ENCODE results near the gene ZNF350. TPM values are rescaled to one million over a fixed set of nuclear protein-coding genes. Genes with fewer than 3 reads are reported as not detected.

The ZNF350 gene
- total and polyA plus RNA-seq, 2 donors (not counting 1 experiment from before 2014, with no cell fraction given): 6.0 to 50.2 TPM

- Histone ChIP-seq H4K20me1 (ENCODE audit: control insufficient read depth, insufficient read depth, low read length, poor library complexity, severe bottlenecking) (no peaks in the 10 kb centered on the region), H3K79me2 (ENCODE audit: control insufficient read depth, insufficient read depth, low read length) (no peaks in the 10 kb centered on the region), H3K27ac (ENCODE audit: low read length in 2 of 2) (no peak overlapping the region), H3K4me2 (replicated peaks; ENCODE audit: low read depth, low read length, poor library complexity, severe bottlenecking) (no peak overlapping the region), H2AFZ (ENCODE audit: insufficient read depth, low read depth, low read length, poor library complexity, severe bottlenecking) (no peak overlapping the region), H3K36me3 (replicated peaks in 1 of 2; ENCODE audit: control extremely low read depth in 1 of 2, control insufficient read depth in 1 of 2, extremely low read depth in 1 of 2, insufficient read depth in 2 of 2, low read length in 1 of 2) (peaks cover 32 to 41% of the 10 kb centered on the region in 2 experiments), H3K4me3 (ENCODE audit: control extremely low read depth in 1 of 5, extremely low read depth in 1 of 5, insufficient read depth in 1 of 5, low read depth in 2 of 5, low read length in 4 of 5) (no peak overlapping the region), H3K9me3 (ENCODE audit: control extremely low read depth in 1 of 3, control insufficient read depth in 2 of 3, insufficient read depth in 1 of 3, low read length in 2 of 3) (peaks cover 45 to 75% (median 48%) of the 10 kb centered on the region in 3 donors), H3K4me1 (ENCODE audit: control insufficient read depth in 2 of 2, insufficient read depth in 2 of 2, low read length in 2 of 2) (no peaks in the 10 kb centered on the region), H3K27me3 (replicated peaks in 1 of 4; ENCODE audit: control extremely low read depth in 1 of 4, control insufficient read depth in 3 of 4, insufficient read depth in 4 of 4, low read length in 3 of 4) (no peaks in the 10 kb centered on the region), H3K9ac (ENCODE audit: low read length) (no peak overlapping the region)
- no peak for DNase-seq
- TF ChIP-seq EZH2 (IDR thresholded peaks at IDR 0.05; ENCODE audit: borderline replicate concordance, insufficient read depth, low read depth, low read length, poor library complexity, severe bottlenecking) (no peak), CTCF (IDR thresholded peaks at IDR 0.05) (no peak)
- intact Hi-C loops (cut with micrococcal nuclease): no loop called here
- Mint-ChIP-seq H3K27ac (no peak overlapping the region), H3K9me3 (ENCODE audit: insufficient read depth) (peaks cover 26% of the 10 kb centered on the region), H3K4me3 (no peak overlapping the region), H3K27me3 (no peaks in the 10 kb centered on the region), H3K4me1 (no peaks in the 10 kb centered on the region)
- no peak for ATAC-seq (ENCODE audit: low read depth)
- no CpG with 5 or more reads among the region's 2 CpGs for WGBS (ENCODE audit: insufficient coverage)
- ChIA-PET POLR2A (no interaction called here), CTCF (no interaction called here)
Measured at GRCh38 chr19:51994048-51994644, 7.5 kb upstream of the ZNF350 start.

GRCh38 chr19:51993422-51993821 is 6.8 kb upstream of the ZNF350 start:
- intact Hi-C loops (cut with micrococcal nuclease): no loop called here
- H3K9me3 ChIP-seq (ENCODE audit: control extremely low read depth in 1 of 3, control insufficient read depth in 2 of 3, insufficient read depth in 1 of 3, low read length in 2 of 3): peaks cover 46 to 79% (median 48%) of the 10 kb centered on the region in 3 donors
- Mint-ChIP-seq H3K9me3 (ENCODE audit: insufficient read depth) (peaks cover 28% of the 10 kb centered on the region), H3K27ac (no peak overlapping the region), H3K27me3 (no peaks in the 10 kb centered on the region), H3K4me1 (no peaks in the 10 kb centered on the region), H3K4me3 (no peak overlapping the region)
- H3K4me1 ChIP-seq (ENCODE audit: control insufficient read depth in 2 of 2, insufficient read depth in 2 of 2, low read length in 2 of 2): no peaks in the 10 kb centered on the region
- no peaks in the 10 kb centered on the region for H4K20me1 ChIP-seq (ENCODE audit: control insufficient read depth, insufficient read depth, low read length, poor library complexity, severe bottlenecking)
- no peaks in the 10 kb centered on the region for H3K27me3 ChIP-seq (replicated peaks in 1 of 4; ENCODE audit: control extremely low read depth in 1 of 4, control insufficient read depth in 3 of 4, insufficient read depth in 4 of 4, low read length in 3 of 4)
- H3K4me3 ChIP-seq (ENCODE audit: control extremely low read depth in 1 of 5, extremely low read depth in 1 of 5, insufficient read depth in 1 of 5, low read depth in 2 of 5, low read length in 4 of 5): peak overlapping the region in 1 of 5 experiments; percentile 11
- no peaks in the 10 kb centered on the region for H3K79me2 ChIP-seq (ENCODE audit: control insufficient read depth, insufficient read depth, low read length)
- ChIA-PET CTCF (no interaction called here), POLR2A (no interaction called here)
- no peak for TF ChIP-seq CTCF (IDR thresholded peaks at IDR 0.05)
- WGBS (ENCODE audit: insufficient coverage): 91% methylated on average over 6 of the region's 10 CpGs
- DNase-seq: no peak
- no peak overlapping the region for H2AFZ ChIP-seq (ENCODE audit: insufficient read depth, low read depth, low read length, poor library complexity, severe bottlenecking)
- no peak overlapping the region for H3K4me2 ChIP-seq (replicated peaks; ENCODE audit: low read depth, low read length, poor library complexity, severe bottlenecking)
- H3K9ac ChIP-seq (ENCODE audit: low read length): no peak overlapping the region
- no peak overlapping the region for H3K27ac ChIP-seq (ENCODE audit: low read length in 2 of 2)
- ATAC-seq (ENCODE audit: low read depth): no peak
- peaks cover 29 to 37% of the 10 kb centered on the region in 2 experiments for H3K36me3 ChIP-seq (replicated peaks in 1 of 2; ENCODE audit: control extremely low read depth in 1 of 2, control insufficient read depth in 1 of 2, extremely low read depth in 1 of 2, insufficient read depth in 2 of 2, low read length in 1 of 2)
